GM18951 (cell line): ENCODE results near the gene KCNIP2.

Experiments
- POLR2A ChIP-seq: IDR thresholded peaks from 4 replicates; pipeline ENCODE4 v1.6.1; 2011; ENCODE audit warnings: mild to moderate bottlenecking; ENCODE audit not compliant: insufficient read length, insufficient read depth; ENCODE audit errors: extremely low read depth
- in situ Hi-C: fragments of 300-500 bp; cut with MboI; formaldehyde crosslinking; loops from one replicate; pipeline ENCODE4 v1.12.0; 2022; ENCODE audit warnings: low sequenced_read_pairs, mixed read lengths, inconsistent platforms; ENCODE audit not compliant: unreplicated experiment

The KCNIP2 gene

DNA sequence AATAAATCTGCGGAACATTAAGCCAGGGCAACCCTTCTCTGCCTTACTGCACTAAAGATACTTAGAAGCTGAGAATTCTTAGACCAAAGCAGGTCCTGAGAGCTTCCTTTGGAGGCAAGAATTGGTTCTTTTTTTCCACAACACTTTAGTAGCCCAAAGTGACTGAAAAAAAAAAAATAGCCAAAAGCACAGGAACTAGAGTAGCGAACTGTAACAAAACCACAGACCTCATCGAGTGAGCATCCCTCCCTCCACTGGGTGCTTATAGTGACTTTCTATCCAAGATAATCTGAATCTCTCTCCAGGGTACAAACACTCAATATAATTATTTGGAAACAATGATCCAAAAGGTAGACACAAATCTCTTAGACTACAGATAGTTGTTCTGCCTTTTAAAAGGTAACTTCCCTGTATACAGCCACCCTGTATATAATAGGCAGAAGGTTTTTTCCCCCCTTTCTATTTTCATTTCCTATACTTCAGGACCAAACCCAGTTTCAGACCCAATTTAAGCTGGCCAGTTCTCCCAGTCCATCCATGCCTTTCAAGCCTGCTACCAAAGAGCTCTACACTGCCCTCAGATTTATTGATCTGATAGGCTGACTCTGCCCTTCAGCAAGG is 31.6 kb upstream of the KCNIP2 start:
- in situ Hi-C loops = no loop called here
- TF ChIP-seq POLR2A = no peak

- TF ChIP-seq POLR2A = no peak
- in situ Hi-C loops = no loop called here
Measured at GRCh38 chr10:101874252-101874651, 30.7 kb upstream of the KCNIP2 start.

GRCh38 chr10:101867931-101868330 is 24.3 kb upstream of the KCNIP2 start:
- no peak for TF ChIP-seq POLR2A
- in situ Hi-C loops = no loop called here

DNA sequence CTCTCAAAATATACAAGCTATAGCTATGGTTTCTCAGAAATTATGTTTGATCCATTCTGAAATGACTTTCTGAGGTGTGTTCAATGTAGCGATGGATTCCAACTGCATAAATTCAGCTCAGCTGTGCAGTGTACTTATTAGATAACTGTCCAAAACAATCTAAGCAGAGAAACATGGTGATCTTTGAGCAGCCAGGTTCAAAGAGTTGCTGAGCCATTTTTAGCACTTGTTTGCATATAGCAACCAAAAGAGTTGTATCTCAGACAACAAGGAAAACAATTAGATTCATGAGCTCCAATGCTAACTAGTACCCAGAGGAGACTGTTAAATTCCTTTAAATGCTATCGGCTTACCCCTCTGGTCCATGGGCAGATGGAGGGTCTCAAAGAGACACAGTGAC is 15.9 kb upstream of the KCNIP2 start:
- TF ChIP-seq POLR2A = no peak
- in situ Hi-C loops = no loop called here

- in situ Hi-C loops = no loop called here
- no peak for TF ChIP-seq POLR2A
Measured at GRCh38 chr10:101858723-101859500, 15.3 kb upstream of the KCNIP2 start.

- in situ Hi-C loops = no loop called here
- TF ChIP-seq POLR2A = no peak
Measured at GRCh38 chr10:101857802-101858476, 14.3 kb upstream of the KCNIP2 start.

DNA sequence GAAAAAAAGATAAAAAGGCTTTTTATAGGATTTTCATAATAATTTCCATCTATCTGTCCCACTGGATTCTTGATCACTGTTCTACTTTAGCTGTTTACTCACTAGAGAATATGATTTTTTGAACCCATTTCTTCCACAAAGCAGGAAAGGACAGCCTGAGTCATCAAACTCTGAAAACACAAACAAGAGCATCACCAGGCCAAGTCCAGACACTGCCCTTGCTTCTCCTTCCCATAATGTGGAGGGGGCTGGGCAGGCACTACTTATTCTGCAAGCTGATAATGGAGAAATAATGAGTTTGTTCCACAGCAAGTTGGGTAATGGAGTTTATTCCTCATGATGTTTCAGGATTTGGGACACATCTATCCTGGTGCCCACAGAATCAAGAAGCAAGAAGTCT is 13.0 kb upstream of the KCNIP2 start:
- no peak for TF ChIP-seq POLR2A
- in situ Hi-C loops = no loop called here

DNA sequence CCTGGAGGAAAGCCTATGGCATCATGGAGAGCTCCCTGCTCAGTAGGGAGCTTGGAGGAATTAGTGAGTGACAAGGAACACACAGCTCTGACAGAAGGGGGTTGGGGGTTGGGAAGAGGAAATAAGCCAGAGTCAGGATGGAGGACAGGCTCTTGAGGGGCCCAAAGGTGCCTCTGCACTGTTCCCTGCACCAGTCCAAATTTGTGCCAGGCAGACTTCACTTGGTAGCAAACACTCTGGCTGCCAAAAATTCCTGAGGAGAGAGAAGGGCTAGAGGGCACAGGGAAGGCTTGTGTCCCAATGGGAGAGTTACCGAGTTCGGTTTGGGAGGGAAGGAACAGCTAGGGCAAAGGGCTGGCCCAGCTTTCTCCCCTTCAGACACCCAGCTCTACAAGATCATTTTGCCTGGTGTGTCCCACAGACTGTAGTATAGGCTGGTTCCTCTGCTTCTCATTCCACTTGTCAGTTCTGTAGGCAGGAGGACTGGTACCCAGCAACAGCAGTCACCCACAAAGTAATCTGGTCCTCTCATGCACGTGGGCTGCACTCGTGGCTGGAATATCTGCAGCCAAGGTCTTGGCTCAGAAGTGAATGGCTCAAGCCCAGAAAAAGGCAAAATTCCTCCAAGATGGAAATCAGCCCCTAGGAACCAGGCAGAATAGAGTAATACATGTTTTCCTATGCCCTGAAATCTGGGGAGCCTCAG is 8.0 kb upstream of the KCNIP2 start:
- TF ChIP-seq POLR2A = no peak
- in situ Hi-C loops = no loop called here

DNA sequence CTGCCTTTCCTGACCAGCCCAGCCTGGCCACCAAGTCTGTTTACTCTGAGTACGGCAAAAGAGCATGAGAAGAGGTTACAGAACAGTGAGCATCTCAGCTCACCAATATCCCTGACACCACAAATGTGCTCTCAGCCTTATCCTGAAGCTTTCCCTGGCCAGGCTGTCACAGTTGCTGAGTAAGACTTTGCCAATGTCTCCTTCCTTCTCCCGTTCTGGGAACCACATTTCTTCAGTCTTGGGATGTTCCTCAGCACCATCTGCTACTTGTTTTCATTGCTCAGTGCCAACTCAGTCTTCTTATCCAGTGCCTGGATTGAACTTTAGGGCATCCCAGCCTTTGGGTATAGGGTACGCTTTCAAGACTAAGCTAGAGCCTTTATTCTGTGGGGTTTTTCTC is 7.1 kb upstream of the KCNIP2 start:
- in situ Hi-C loops = no loop called here
- TF ChIP-seq POLR2A = no peak

DNA sequence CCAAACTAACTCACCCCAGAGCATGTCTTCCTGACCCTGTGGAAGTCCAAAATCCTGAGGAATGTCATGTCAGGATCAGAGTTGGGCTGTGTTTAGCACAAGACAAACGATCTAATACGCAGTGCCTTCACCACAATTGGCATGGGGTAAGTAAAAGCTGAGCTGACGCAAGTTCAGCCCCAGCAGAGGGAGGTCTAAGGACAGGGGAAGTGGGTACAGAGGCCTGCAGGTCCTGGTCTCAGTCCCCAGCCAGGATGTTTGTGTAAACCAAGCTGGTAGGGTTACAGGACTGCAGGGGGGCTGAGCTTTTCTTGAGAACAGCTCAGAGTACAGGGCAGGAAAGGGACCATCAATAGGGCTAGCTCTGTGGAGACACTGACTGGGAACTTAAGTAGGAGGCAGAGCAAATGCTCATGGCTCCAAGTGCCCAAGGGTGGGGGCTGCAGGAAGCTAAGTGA is 5.3 kb upstream of the KCNIP2 start:
- TF ChIP-seq POLR2A = no peak
- in situ Hi-C loops = no loop called here

- TF ChIP-seq POLR2A = no peak
- in situ Hi-C loops = no loop called here
Measured at GRCh38 chr10:101848408-101848807, 4.8 kb upstream of the KCNIP2 start.

GRCh38 chr10:101845893-101846292 is 2.3 kb upstream of the KCNIP2 start:
- in situ Hi-C loops = no loop called here
- TF ChIP-seq POLR2A = no peak

- in situ Hi-C loops = no loop called here
- TF ChIP-seq POLR2A = no peak
Measured at GRCh38 chr10:101841826-101842225, 1.8 kb downstream of the KCNIP2 start.

GRCh38 chr10:101840741-101841453 is 2.7 kb downstream of the KCNIP2 start:
- in situ Hi-C loops = no loop called here
- TF ChIP-seq POLR2A = no peak
